ENCODE results near the gene LINGO4.
A peak's percentile ranks its signal among the peaks of the same experiment; 100 is the strongest.

Gene LINGO4

DNA sequence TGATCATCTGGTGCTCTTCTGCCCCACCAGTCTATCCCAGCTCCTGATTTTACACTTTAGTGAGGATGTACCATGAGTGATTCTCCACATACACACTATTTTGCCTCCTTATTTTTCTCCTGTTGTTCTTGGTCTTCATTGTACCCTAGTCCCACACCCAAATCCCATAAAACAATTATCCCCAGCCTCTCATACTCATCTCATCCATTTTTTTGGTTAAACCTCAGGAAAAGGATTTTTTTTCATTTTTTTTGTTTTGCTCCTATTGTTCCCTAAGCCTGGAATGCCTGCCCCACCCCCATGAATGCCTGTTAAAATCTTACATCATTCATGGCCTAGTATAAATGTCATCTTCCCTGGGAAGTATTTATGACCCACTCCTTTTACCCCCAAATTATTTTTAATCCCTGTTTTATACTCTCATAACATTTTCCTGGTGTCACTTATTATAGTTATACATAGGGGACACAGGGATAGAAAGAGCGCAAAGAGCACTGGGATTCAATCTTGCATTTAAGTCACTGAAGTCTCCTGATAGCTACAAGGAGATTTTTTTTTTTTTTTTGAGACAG is 4.9 kb upstream of the LINGO4 start:
- no peaks in the 10 kb centered on the region for H3K9me3 ChIP-seq (ENCODE audit: control insufficient read depth, low read length)
- no peak for DNase-seq (ENCODE audit: low read depth)
- no peaks in the 10 kb centered on the region for H3K36me3 ChIP-seq (ENCODE audit: control insufficient read depth, insufficient read depth, low read length, severe bottlenecking)

DNA sequence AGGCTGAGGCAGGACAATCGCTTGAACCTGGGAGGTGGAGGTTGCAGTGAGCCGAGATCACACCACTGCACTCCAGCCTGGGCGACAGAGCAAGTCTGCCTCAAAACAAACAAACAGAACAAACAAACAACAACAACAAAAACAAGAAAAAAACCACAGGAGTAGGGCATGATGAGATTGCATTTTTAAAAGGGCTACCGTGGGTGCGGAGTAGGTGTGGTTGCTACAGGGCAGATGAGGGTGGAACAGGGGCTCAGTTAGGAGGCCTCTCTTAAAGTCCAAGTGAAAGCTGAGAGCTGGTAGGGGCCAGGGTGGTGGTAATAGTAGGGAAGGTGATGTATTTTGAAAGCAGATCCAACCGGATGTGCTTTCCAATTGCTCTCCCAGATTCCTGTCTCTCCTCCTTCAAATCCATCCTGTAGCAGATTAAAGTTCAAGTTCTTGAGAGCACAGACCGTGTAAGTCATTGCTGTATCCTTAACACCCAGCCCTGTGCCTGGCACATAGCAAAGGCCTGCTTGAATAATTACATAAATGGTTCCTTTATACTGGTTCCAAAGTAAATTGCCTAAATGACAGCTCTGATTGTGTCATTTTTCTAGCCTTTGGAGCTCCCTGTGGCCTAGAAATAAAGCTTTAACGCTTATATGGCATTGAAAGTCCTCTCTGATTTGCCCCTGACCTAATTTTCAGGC is 4.2 kb upstream of the LINGO4 start:
- no peaks in the 10 kb centered on the region for H3K9me3 ChIP-seq (ENCODE audit: control insufficient read depth, low read length)
- H3K9ac ChIP-seq (ENCODE audit: low read length), result peak overlapping the region; percentile 0
- H3K36me3 ChIP-seq (ENCODE audit: control insufficient read depth, insufficient read depth, low read length, severe bottlenecking), result no peaks in the 10 kb centered on the region
- peaks cover 23% of the 10 kb centered on the region for H3K4me1 ChIP-seq (ENCODE audit: control insufficient read depth, insufficient read depth, low read length)
- H3K27me3 ChIP-seq (replicated peaks; ENCODE audit: control insufficient read depth, insufficient read depth, low read length), result peaks cover 51% of the 10 kb centered on the region
- DNase-seq (ENCODE audit: low read depth), result no peak
- H3K4me3 ChIP-seq (ENCODE audit: low read length), result no peak overlapping the region

More for the DNA sequence above, 4.9 kb upstream of the LINGO4 start:
- peaks cover 51% of the 10 kb centered on the region for H3K27me3 ChIP-seq (replicated peaks; ENCODE audit: control insufficient read depth, insufficient read depth, low read length)
- H3K9ac ChIP-seq (ENCODE audit: low read length), result peak overlapping the region; percentile 0
- H3K4me3 ChIP-seq (ENCODE audit: low read length), result no peak overlapping the region
- peaks cover 23% of the 10 kb centered on the region for H3K4me1 ChIP-seq (ENCODE audit: control insufficient read depth, insufficient read depth, low read length)

DNA sequence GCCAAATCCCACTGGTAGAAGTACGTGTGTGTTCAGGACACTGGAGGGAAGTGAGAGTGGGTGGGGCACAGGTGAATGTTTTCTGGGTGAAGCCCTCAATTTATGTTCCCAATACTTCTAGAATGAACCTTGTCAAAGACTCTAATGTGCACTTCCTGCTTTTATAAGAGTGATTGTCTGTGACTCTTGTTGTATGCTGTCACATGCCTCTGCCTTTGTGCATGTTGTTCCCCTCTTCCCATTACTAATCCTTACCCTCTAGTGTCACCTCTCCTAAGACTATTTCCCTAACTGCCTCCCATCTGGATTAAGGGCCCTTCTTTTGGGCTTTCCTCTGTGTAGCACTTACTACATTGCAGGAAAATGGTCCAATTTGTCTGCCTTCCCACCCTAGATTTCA is 2.5 kb upstream of the LINGO4 start:
- Histone ChIP-seq H3K36me3 (ENCODE audit: control insufficient read depth, insufficient read depth, low read length, severe bottlenecking) (no peaks in the 10 kb centered on the region), H3K27me3 (replicated peaks; ENCODE audit: control insufficient read depth, insufficient read depth, low read length) (peaks cover 56% of the 10 kb centered on the region), H3K9ac (ENCODE audit: low read length) (no peak overlapping the region), H3K9me3 (ENCODE audit: control insufficient read depth, low read length) (no peaks in the 10 kb centered on the region), H3K4me1 (ENCODE audit: control insufficient read depth, insufficient read depth, low read length) (peaks cover 23% of the 10 kb centered on the region), H3K4me3 (ENCODE audit: low read length) (no peak overlapping the region)
- no peak for DNase-seq (ENCODE audit: low read depth)

DNA sequence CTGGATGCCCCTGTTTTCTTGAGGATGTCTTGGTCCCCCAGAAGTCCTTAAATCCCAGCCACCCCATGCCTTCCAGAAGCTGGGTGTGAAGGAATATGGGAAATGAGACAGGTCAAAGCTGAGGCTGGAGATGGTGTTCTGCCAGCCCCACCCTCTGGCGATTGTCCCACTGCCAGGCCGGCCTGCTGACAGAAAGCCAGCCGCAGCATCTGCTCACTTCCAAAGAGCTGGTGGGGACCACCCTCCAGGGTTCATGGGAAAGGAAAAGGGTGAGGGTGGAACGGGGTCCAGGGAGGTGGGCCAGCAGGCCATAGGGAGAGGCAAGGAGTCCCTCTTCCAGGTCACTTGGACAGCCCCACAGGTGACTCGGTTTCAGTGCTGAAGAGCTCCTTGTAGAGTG is 1.9 kb upstream of the LINGO4 start:
- peaks cover 23% of the 10 kb centered on the region for H3K4me1 ChIP-seq (ENCODE audit: control insufficient read depth, insufficient read depth, low read length)
- no peaks in the 10 kb centered on the region for H3K36me3 ChIP-seq (ENCODE audit: control insufficient read depth, insufficient read depth, low read length, severe bottlenecking)
- no peaks in the 10 kb centered on the region for H3K9me3 ChIP-seq (ENCODE audit: control insufficient read depth, low read length)
- peaks cover 62% of the 10 kb centered on the region for H3K27me3 ChIP-seq (replicated peaks; ENCODE audit: control insufficient read depth, insufficient read depth, low read length)
- H3K9ac ChIP-seq (ENCODE audit: low read length), result no peak overlapping the region
- no peak for DNase-seq (ENCODE audit: low read depth)
- H3K4me3 ChIP-seq (ENCODE audit: low read length), result no peak overlapping the region

DNA sequence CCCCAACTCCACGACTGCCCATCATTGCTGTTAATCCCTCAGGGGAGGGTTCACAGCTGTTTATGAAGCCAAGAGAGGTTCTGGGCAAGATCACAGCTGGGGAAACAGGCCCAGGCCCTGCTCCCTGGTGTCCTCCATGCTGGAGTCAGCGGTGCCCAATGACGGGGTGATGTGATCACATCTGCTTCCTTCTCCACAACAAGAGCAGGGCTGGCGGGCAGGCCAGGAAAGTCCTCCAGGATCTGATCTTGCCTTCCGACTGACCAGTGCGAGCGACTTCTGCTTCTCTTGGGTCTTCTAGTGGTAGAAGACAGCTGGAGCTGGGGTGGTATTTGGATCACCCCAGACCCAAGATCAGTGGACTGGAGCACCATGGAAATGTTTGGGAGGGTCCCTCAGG is 951 bp upstream of the LINGO4 start:
- peaks cover 19% of the 10 kb centered on the region for H3K4me1 ChIP-seq (ENCODE audit: control insufficient read depth, insufficient read depth, low read length)
- H3K4me3 ChIP-seq (ENCODE audit: low read length), result no peak overlapping the region
- peaks cover 70% of the 10 kb centered on the region for H3K27me3 ChIP-seq (replicated peaks; ENCODE audit: control insufficient read depth, insufficient read depth, low read length)
- DNase-seq (ENCODE audit: low read depth), result no peak
- no peaks in the 10 kb centered on the region for H3K9me3 ChIP-seq (ENCODE audit: control insufficient read depth, low read length)
- no peak overlapping the region for H3K9ac ChIP-seq (ENCODE audit: low read length)
- H3K36me3 ChIP-seq (ENCODE audit: control insufficient read depth, insufficient read depth, low read length, severe bottlenecking), result no peaks in the 10 kb centered on the region

DNA sequence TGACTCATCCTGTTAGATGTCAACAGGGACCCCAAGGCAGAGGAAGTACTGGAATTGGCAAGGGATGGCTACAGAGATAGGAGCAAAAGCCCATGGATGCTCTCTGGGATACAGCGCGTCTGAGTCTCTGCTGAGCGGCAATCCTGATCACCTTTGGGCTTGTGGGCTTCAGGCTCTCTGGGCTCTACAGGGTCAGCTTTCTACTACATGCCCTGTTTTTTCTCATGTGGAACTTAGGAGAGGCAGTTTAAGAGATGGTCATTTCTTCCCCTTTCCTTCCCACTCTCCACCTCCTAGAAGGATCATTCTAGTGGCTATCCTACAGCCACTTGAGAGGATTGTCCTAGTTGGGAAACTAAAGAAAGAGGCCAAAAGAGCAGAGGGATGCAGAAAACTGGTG is 1.3 kb downstream of the LINGO4 start:
- no peak overlapping the region for H3K9ac ChIP-seq (ENCODE audit: low read length)
- no peak overlapping the region for H3K4me3 ChIP-seq (ENCODE audit: low read length)
- DNase-seq (ENCODE audit: low read depth), result no peak
- no peaks in the 10 kb centered on the region for H3K36me3 ChIP-seq (ENCODE audit: control insufficient read depth, insufficient read depth, low read length, severe bottlenecking)
- peaks cover 92% of the 10 kb centered on the region for H3K27me3 ChIP-seq (replicated peaks; ENCODE audit: control insufficient read depth, insufficient read depth, low read length)
- H3K9me3 ChIP-seq (ENCODE audit: control insufficient read depth, low read length), result no peaks in the 10 kb centered on the region
- no peaks in the 10 kb centered on the region for H3K4me1 ChIP-seq (ENCODE audit: control insufficient read depth, insufficient read depth, low read length)

DNA sequence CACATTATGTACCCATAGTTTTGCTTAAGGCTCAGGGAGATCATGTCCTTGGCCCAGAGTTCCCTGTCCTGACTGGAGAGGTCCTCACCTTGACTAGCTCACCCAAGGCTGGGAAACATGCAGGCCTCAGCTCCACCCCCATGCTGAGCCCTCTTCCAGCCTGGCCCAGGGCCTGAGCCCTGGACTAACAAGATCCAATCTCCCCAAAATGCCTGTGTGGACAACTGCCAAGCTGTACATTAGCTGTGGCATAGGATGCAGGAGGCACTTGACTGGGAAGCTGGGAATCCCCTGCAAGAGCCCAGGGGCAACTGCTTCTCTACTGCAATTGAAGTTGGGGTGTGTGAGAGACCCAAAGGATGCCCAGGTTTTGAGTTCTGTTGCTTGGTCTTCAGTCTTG is 2.1 kb downstream of the LINGO4 start:
- H3K27me3 ChIP-seq (replicated peaks; ENCODE audit: control insufficient read depth, insufficient read depth, low read length), result peaks cover 93% of the 10 kb centered on the region
- H3K9ac ChIP-seq (ENCODE audit: low read length), result no peak overlapping the region
- H3K9me3 ChIP-seq (ENCODE audit: control insufficient read depth, low read length), result no peaks in the 10 kb centered on the region
- DNase-seq (ENCODE audit: low read depth), result no peak
- no peaks in the 10 kb centered on the region for H3K36me3 ChIP-seq (ENCODE audit: control insufficient read depth, insufficient read depth, low read length, severe bottlenecking)
- H3K4me1 ChIP-seq (ENCODE audit: control insufficient read depth, insufficient read depth, low read length), result no peaks in the 10 kb centered on the region
- H3K4me3 ChIP-seq (ENCODE audit: low read length), result no peak overlapping the region

DNA sequence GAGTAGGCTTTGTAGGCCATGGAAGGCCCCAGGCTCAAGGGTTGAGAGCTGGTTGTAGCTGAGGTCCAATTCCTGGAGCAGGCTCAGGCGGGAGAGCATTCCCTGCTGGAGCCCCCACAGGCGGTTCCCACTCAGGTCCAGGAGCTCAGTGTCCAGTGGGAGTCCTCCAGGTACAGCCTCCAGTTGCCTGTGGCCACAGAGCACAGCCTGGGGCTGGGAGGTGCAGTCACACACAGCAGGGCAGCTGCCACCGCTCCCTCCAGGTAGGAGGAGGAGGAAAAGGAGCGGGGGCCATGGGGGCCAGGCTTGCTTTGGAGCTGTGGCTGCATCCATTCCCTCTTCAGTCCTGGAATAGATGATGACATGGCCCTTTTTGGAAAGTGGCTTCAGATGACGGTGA is 2.8 kb downstream of the LINGO4 start:
- Histone ChIP-seq H3K36me3 (ENCODE audit: control insufficient read depth, insufficient read depth, low read length, severe bottlenecking) (no peaks in the 10 kb centered on the region), H3K9me3 (ENCODE audit: control insufficient read depth, low read length) (peaks cover 3% of the 10 kb centered on the region), H3K9ac (ENCODE audit: low read length) (no peak overlapping the region), H3K4me3 (ENCODE audit: low read length) (no peak overlapping the region), H3K27me3 (replicated peaks; ENCODE audit: control insufficient read depth, insufficient read depth, low read length) (peaks cover 93% of the 10 kb centered on the region), H3K4me1 (ENCODE audit: control insufficient read depth, insufficient read depth, low read length) (no peaks in the 10 kb centered on the region)
- DNase-seq (ENCODE audit: low read depth), result no peak

DNA sequence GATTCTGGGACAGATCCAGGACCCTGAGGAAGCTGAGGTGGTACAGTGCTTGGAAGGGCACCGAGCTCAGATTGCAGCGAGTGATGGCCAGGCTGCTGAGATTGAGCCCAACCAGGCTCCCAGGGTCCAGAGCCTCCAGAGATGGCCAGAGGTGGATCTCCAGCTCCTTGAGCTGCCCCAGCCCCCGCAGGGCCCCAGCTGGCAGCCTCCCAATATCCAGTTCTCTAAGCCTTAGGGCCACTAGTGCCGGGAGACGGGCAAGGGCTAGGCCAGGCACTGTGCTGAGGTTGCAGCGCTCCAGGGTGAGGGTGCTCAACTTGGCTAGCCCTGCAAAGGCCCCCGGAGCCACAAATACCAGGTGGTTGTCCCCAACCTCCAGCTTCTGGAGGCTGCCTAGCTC is 3.4 kb downstream of the LINGO4 start:
- H3K27me3 ChIP-seq (replicated peaks; ENCODE audit: control insufficient read depth, insufficient read depth, low read length), result peaks cover 93% of the 10 kb centered on the region
- no peak for DNase-seq (ENCODE audit: low read depth)
- no peak overlapping the region for H3K9ac ChIP-seq (ENCODE audit: low read length)

DNA sequence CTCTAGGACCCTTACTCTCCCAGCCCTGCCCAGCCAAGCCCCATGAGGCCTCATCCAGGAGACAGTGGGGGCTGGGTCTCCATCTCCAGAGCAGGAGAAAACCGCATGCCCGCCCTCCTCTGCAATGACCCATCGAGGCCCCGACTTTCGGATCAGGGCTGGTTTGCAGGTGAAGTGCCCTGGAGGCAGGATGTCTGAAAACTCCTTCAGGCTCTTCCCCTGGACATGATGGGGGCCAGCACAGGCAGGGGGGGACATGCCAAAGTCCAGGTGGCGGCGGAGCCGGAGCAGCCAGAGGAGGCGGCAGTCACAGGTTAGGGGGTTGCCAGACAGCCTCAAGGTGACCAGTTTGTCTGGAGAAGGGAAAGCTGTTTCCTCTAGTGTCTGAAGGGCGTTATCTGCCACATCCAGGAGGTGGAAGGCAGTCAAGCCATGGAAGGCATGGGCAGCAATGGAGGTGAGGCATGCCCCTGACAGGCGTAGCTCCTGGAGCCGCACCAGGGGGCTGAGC is 3.9 kb downstream of the LINGO4 start:
- H3K4me1 ChIP-seq (ENCODE audit: control insufficient read depth, insufficient read depth, low read length), result no peaks in the 10 kb centered on the region

More for the DNA sequence above, 3.4 kb downstream of the LINGO4 start:
- Histone ChIP-seq H3K4me3 (ENCODE audit: low read length) (no peak overlapping the region), H3K9me3 (ENCODE audit: control insufficient read depth, low read length) (peaks cover 3% of the 10 kb centered on the region), H3K36me3 (ENCODE audit: control insufficient read depth, insufficient read depth, low read length, severe bottlenecking) (no peaks in the 10 kb centered on the region), H3K4me1 (ENCODE audit: control insufficient read depth, insufficient read depth, low read length) (no peaks in the 10 kb centered on the region)

DNA sequence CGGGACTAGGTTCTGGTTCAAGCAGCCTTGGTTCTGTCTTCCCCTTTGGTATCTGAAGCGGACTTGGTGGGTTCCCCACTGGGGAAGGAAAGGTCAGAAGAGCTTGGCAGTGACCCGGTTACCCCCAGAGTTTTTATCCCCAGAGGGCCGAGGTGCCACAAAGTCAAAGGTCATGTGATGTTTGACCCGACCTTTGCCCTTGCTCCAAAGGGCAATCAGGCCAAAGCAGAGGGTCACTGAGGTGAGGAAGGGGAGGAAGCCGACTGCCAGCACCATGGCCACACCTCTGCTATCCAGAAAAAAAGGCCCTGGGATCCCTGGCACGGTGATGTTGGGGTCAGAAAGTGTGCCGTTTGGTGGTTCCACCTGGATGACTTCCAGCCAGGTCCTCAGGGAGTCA is 4.4 kb downstream of the LINGO4 start:
- Histone ChIP-seq H3K36me3 (ENCODE audit: control insufficient read depth, insufficient read depth, low read length, severe bottlenecking) (no peaks in the 10 kb centered on the region), H3K9ac (ENCODE audit: low read length) (no peak overlapping the region), H3K27me3 (replicated peaks; ENCODE audit: control insufficient read depth, insufficient read depth, low read length) (peaks cover 94% of the 10 kb centered on the region), H3K4me1 (ENCODE audit: control insufficient read depth, insufficient read depth, low read length) (no peaks in the 10 kb centered on the region), H3K9me3 (ENCODE audit: control insufficient read depth, low read length) (peaks cover 3% of the 10 kb centered on the region), H3K4me3 (ENCODE audit: low read length) (no peak overlapping the region)
- DNase-seq (ENCODE audit: low read depth), result no peak

More for the DNA sequence above, 3.9 kb downstream of the LINGO4 start:
- Histone ChIP-seq H3K27me3 (replicated peaks; ENCODE audit: control insufficient read depth, insufficient read depth, low read length) (peaks cover 93% of the 10 kb centered on the region), H3K36me3 (ENCODE audit: control insufficient read depth, insufficient read depth, low read length, severe bottlenecking) (no peaks in the 10 kb centered on the region), H3K9me3 (ENCODE audit: control insufficient read depth, low read length) (peaks cover 3% of the 10 kb centered on the region), H3K4me3 (ENCODE audit: low read length) (no peak overlapping the region), H3K9ac (ENCODE audit: low read length) (no peak overlapping the region)
- DNase-seq (ENCODE audit: low read depth), result no peak
